Neural cell (in vitro differentiated cells): Measurements from ENCODE around the gene CCNY. TPM values are rescaled to one million over a fixed set of nuclear protein-coding genes. Genes with fewer than 3 reads are reported as not detected.

Source experiments
- H2AFZ ChIP-seq: fragments of 200-600, 300-800 bp; sonication (generic), shearing (Covaris generic); 2 replicates; pipeline ENCODE4 v1.6.0; 2014; ENCODE audit warnings: low read depth, mild to moderate bottlenecking, antibody characterized with exemption, low read length, moderate library complexity
- H3F3A ChIP-seq: fragments of 200-600 bp; shearing (Covaris generic); 2 replicates; pipeline ENCODE4 v1.6.1; 2016; ENCODE audit warnings: mild to moderate bottlenecking, moderate library complexity, mixed read lengths, antibody characterized with exemption, low read length; ENCODE audit not compliant: insufficient read depth, poor library complexity, severe bottlenecking
- H3K27ac ChIP-seq: fragments of 200-600, 300-800 bp; sonication (generic), shearing (Covaris generic); 2 replicates; pipeline ENCODE4 v1.5.1; 2014; ENCODE audit warnings: mild to moderate bottlenecking, low read length, moderate library complexity
- H3K27me3 ChIP-seq: fragments of 300-800, 200-600 bp; sonication (generic), shearing (Covaris generic); 2 replicates; pipeline ENCODE4 v1.6.0; 2014; ENCODE audit warnings: mild to moderate bottlenecking, low read depth, low read length, moderate library complexity; ENCODE audit not compliant: insufficient read depth
- H3K36me3 ChIP-seq: fragments of 300-800, 200-600 bp; sonication (generic), shearing (Covaris generic); 2 replicates; pipeline ENCODE4 v1.5.1; 2014; ENCODE audit warnings: mild to moderate bottlenecking, antibody characterized with exemption, low read length, moderate library complexity; ENCODE audit not compliant: insufficient read depth
- H3K4me2 ChIP-seq: fragments of 300-800, 200-600 bp; sonication (generic), shearing (Covaris generic); 2 replicates; pipeline ENCODE4 v1.6.0; 2014; ENCODE audit warnings: mild to moderate bottlenecking, low read length
- H3K4me3 ChIP-seq: fragments of 300-800, 200-600 bp; sonication (generic), shearing (Covaris generic); 2 replicates; pipeline ENCODE4 v1.5.1; 2014; ENCODE audit warnings: mild to moderate bottlenecking, low read length, moderate library complexity
- H3K79me2 ChIP-seq: fragments of 200-600 bp; shearing (Covaris generic); replicated peaks from 2 replicates; pipeline ENCODE4 v1.6.0; 2014; ENCODE audit warnings: mild to moderate bottlenecking, low read length, moderate library complexity; ENCODE audit not compliant: insufficient read depth
- H3K9ac ChIP-seq: fragments of 300-800, 200-600 bp; sonication (generic), shearing (Covaris generic); 2 replicates; pipeline ENCODE4 v1.6.1; 2016; ENCODE audit warnings: mild to moderate bottlenecking, low read length, mixed read lengths
- H3K9me2 ChIP-seq: fragments of 200-600 bp; shearing (Covaris generic); 2 replicates; pipeline ENCODE4 v1.6.1; 2016; ENCODE audit warnings: mild to moderate bottlenecking, low read length, mixed read lengths; ENCODE audit not compliant: insufficient read depth
- H3K9me3 ChIP-seq: fragments of 200-600, 300-800 bp; sonication (generic), shearing (Covaris generic); 2 replicates; pipeline ENCODE4 v1.6.1; 2016; ENCODE audit warnings: mild to moderate bottlenecking, mixed run types, low read length, moderate library complexity, mixed read lengths
- H4K20me1 ChIP-seq: fragments of 200-600 bp; shearing (Covaris generic); 2 replicates; pipeline ENCODE4 v1.6.1; 2016; ENCODE audit warnings: mild to moderate bottlenecking, mixed run types; ENCODE audit not compliant: insufficient read depth
- EP300 ChIP-seq: fragments of 450-650 bp; conservative IDR thresholded peaks from 2 replicates; pipeline ENCODE4 v1.6.1; 2014; ENCODE audit warnings: antibody characterized with exemption, mild to moderate bottlenecking, moderate library complexity; ENCODE audit not compliant: poor library complexity, severe bottlenecking
- EZH2 ChIP-seq: fragments of 200-600, 300-800 bp; shearing (Covaris generic), sonication (generic); IDR thresholded peaks from 2 replicates; pipeline ENCODE4 v1.6.1; 2014; ENCODE audit warnings: antibody characterized with exemption, low read length, borderline replicate concordance, mild to moderate bottlenecking; ENCODE audit not compliant: insufficient read depth, poor library complexity, severe bottlenecking
- MXI1 ChIP-seq: fragments of 450-650 bp; conservative IDR thresholded peaks from 2 replicates; pipeline ENCODE4 v1.6.1; 2014; ENCODE audit warnings: antibody characterized with exemption, mild to moderate bottlenecking; ENCODE audit not compliant: poor library complexity, severe bottlenecking
- POLR2AphosphoS5 ChIP-seq: IDR thresholded peaks from 2 replicates; pipeline ENCODE4 v1.6.1; 2012
- RAD21 ChIP-seq: fragments of 450-650 bp; conservative IDR thresholded peaks from 2 replicates; pipeline ENCODE4 v1.6.1; 2014; ENCODE audit warnings: antibody characterized with exemption, mild to moderate bottlenecking, moderate library complexity
- SMC3 ChIP-seq: fragments of 450-650 bp; conservative IDR thresholded peaks from 2 replicates; pipeline ENCODE4 v1.6.1; 2014; ENCODE audit warnings: antibody characterized with exemption, mild to moderate bottlenecking, moderate library complexity; ENCODE audit not compliant: poor library complexity
- TAF1 ChIP-seq: IDR thresholded peaks from 2 replicates; pipeline ENCODE4 v1.6.1; 2012; ENCODE audit warnings: low read depth
- polyA plus RNA-seq: library from polyadenylated mRNA; depleted of rRNA; stranded (reverse); fragments of >200 nt; gene quantifications from 2 replicates; pipeline ENCODE4 v1.2.3, GENCODE V29; 2014
- TF ChIP-seq, protein P1 (sequence below): IDR thresholded peaks from 2 replicates; pipeline ENCODE4 v1.6.1; 2012; ENCODE audit warnings: borderline replicate concordance
- TF ChIP-seq, protein P2 (sequence below): fragments of 450-650 bp; IDR thresholded peaks from 2 replicates; pipeline ENCODE4 v1.5.1; 2014; ENCODE audit warnings: antibody characterized with exemption, mild to moderate bottlenecking, moderate library complexity; ENCODE audit not compliant: poor library complexity, severe bottlenecking

The CCNY gene
- polyA plus RNA-seq, 1 donor from 2014 or later = 36.4 TPM

GRCh38 chr10:35487336-35488034 lies 151.2 kb downstream of the CCNY start:
- TF ChIP-seq EZH2 = no peak
- no peak for TF ChIP-seq MXI1
- no peak for TF ChIP-seq EP300
- TF ChIP-seq, protein P1, sequence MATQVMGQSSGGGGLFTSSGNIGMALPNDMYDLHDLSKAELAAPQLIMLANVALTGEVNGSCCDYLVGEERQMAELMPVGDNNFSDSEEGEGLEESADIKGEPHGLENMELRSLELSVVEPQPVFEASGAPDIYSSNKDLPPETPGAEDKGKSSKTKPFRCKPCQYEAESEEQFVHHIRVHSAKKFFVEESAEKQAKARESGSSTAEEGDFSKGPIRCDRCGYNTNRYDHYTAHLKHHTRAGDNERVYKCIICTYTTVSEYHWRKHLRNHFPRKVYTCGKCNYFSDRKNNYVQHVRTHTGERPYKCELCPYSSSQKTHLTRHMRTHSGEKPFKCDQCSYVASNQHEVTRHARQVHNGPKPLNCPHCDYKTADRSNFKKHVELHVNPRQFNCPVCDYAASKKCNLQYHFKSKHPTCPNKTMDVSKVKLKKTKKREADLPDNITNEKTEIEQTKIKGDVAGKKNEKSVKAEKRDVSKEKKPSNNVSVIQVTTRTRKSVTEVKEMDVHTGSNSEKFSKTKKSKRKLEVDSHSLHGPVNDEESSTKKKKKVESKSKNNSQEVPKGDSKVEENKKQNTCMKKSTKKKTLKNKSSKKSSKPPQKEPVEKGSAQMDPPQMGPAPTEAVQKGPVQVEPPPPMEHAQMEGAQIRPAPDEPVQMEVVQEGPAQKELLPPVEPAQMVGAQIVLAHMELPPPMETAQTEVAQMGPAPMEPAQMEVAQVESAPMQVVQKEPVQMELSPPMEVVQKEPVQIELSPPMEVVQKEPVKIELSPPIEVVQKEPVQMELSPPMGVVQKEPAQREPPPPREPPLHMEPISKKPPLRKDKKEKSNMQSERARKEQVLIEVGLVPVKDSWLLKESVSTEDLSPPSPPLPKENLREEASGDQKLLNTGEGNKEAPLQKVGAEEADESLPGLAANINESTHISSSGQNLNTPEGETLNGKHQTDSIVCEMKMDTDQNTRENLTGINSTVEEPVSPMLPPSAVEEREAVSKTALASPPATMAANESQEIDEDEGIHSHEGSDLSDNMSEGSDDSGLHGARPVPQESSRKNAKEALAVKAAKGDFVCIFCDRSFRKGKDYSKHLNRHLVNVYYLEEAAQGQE = no peak
- TF ChIP-seq SMC3 = no peak
- TF ChIP-seq RAD21 = no peak
- TF ChIP-seq, protein P2, sequence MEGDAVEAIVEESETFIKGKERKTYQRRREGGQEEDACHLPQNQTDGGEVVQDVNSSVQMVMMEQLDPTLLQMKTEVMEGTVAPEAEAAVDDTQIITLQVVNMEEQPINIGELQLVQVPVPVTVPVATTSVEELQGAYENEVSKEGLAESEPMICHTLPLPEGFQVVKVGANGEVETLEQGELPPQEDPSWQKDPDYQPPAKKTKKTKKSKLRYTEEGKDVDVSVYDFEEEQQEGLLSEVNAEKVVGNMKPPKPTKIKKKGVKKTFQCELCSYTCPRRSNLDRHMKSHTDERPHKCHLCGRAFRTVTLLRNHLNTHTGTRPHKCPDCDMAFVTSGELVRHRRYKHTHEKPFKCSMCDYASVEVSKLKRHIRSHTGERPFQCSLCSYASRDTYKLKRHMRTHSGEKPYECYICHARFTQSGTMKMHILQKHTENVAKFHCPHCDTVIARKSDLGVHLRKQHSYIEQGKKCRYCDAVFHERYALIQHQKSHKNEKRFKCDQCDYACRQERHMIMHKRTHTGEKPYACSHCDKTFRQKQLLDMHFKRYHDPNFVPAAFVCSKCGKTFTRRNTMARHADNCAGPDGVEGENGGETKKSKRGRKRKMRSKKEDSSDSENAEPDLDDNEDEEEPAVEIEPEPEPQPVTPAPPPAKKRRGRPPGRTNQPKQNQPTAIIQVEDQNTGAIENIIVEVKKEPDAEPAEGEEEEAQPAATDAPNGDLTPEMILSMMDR = no peak
- no peak for TF ChIP-seq POLR2AphosphoS5
- no peak for TF ChIP-seq TAF1
- H3K9ac ChIP-seq = no peak overlapping the region
- no peak overlapping the region for H2AFZ ChIP-seq
- no peak overlapping the region for H3K4me2 ChIP-seq
- no peaks in the 10 kb centered on the region for H4K20me1 ChIP-seq
- no peaks in the 10 kb centered on the region for H3K9me3 ChIP-seq
- no peak overlapping the region for H3K27ac ChIP-seq
- no peak overlapping the region for H3K4me3 ChIP-seq
- no peaks in the 10 kb centered on the region for H3K27me3 ChIP-seq
- no peaks in the 10 kb centered on the region for H3K9me2 ChIP-seq
- H3F3A ChIP-seq = no peaks in the 10 kb centered on the region
- no peaks in the 10 kb centered on the region for H3K79me2 ChIP-seq
- no peaks in the 10 kb centered on the region for H3K36me3 ChIP-seq

DNA sequence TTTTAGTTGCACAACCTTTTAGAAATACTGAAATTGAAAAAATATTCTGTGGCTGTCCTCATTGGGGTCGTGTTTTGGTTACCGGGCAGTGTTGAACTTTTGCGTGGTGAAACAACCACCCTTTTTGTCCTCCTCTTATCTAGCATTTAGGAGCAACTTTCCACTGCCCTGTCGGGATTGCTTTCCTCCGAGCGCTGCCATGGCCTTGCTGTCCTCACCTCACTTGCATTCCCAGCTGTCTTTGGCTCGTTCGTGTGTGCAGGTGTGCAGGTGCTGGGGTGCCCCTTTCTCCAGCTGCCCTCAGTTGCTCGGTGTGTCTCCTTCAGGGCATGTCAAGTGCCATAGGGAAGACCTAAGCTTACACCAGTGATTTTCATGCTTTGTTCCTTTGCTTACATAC lies 151.9 kb downstream of the CCNY start:
- Histone ChIP-seq H3K9me3 (no peaks in the 10 kb centered on the region), H3K27me3 (no peaks in the 10 kb centered on the region), H3F3A (no peaks in the 10 kb centered on the region), H3K9me2 (no peaks in the 10 kb centered on the region), H3K9ac (no peak overlapping the region), H3K4me3 (no peak overlapping the region), H3K79me2 (no peaks in the 10 kb centered on the region), H4K20me1 (no peaks in the 10 kb centered on the region), H3K4me2 (no peak overlapping the region), H3K27ac (no peak overlapping the region), H3K36me3 (no peaks in the 10 kb centered on the region), H2AFZ (no peak overlapping the region)
- TF ChIP-seq, protein P2 = no peak
- TF ChIP-seq POLR2AphosphoS5 (no peak), EP300 (no peak)
